C4-2B (cell line): ENCODE results near the gene KLC3.

Source experiments
- H3K27ac ChIP-seq: fragments of 450-650 bp; 2 replicates; pipeline ENCODE4 v1.5.1; 2017
- CTCF ChIP-seq: fragments of 450-650 bp; conservative IDR thresholded peaks from 2 replicates; pipeline ENCODE4 v1.5.1; 2017; ENCODE audit warnings: mild to moderate bottlenecking
- ZFX ChIP-seq: fragments of 450-650 bp; IDR thresholded peaks from 2 replicates; pipeline ENCODE4 v1.6.1; 2017

The KLC3 gene

GRCh38 chr19:45342911-45343310 lies 2.4 kb downstream of the KLC3 start:
- no peak overlapping the region for H3K27ac ChIP-seq

GRCh38 chr19:45344621-45345505 lies 4.3 kb downstream of the KLC3 start:
- TF ChIP-seq CTCF = no peak
- no peak for TF ChIP-seq ZFX
- H3K27ac ChIP-seq = no peak overlapping the region

More at GRCh38 chr19:45342911-45343310, 2.4 kb downstream of the KLC3 start:
- TF ChIP-seq ZFX = no peak
- no peak for TF ChIP-seq CTCF

- H3K27ac ChIP-seq = no peak overlapping the region
- TF ChIP-seq ZFX (no peak), CTCF (no peak)
These were observed 4.9 kb downstream of the KLC3 start for GRCh38 chr19:45345506-45345860.

DNA sequence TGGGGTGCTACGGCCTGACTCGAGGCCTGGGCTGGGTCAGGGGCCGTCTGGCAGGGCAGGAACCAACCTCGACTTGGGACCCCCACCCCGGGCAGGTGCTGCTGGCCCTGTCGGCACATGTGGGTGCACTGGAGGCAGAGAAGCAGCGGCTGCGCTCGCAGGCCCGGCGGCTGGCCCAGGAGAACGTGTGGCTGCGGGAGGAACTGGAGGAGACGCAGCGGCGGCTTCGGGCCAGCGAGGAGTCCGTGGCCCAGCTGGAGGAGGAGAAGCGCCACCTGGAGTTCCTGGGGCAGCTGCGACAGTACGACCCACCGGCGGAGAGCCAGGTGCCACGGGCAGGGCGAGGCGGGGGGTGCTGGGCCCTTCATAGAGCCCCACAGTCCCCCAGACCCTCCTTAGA lies 5.9 kb downstream of the KLC3 start:
- TF ChIP-seq ZFX (no peak), CTCF (no peak)

GRCh38 chr19:45347570-45348366 lies 7.2 kb downstream of the KLC3 start:
- H3K27ac ChIP-seq = no peak overlapping the region
- TF ChIP-seq ZFX (no peak), CTCF (no peak)

More for the DNA sequence above, 5.9 kb downstream of the KLC3 start:
- no peak overlapping the region for H3K27ac ChIP-seq

GRCh38 chr19:45348367-45349125 lies 8.0 kb downstream of the KLC3 start:
- TF ChIP-seq ZFX (no peak), CTCF (no peak)
- H3K27ac ChIP-seq = no peak overlapping the region

DNA sequence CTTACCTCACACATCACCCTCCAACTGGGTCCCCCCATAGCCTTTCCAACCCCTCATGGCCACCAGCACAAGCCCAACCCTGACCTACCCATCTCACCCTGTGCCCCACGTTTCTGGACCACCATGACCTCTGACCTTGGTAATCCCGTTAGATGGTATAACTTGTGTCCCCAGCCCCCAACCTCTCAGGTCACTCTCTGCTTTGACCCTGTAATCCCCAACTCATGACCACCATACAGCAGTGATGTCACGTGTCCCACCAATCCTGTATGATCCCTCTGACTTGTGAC lies 8.5 kb downstream of the KLC3 start:
- H3K27ac ChIP-seq = no peak overlapping the region
- no peak for TF ChIP-seq CTCF
